Stimulated activated naive B cell treated with anti-CD40 and anti-IgM and Interleukin-4, amounts not matched to agents 10 μg/mL and 1 μg/mL and 100 μg/mL, for 72 hours (primary cell): ENCODE results near the gene SHROOM1.
A peak's percentile ranks its signal among the peaks of the same experiment; 100 is the strongest.
"Not testable (repeated sequence)": the region's sequence is repeated elsewhere in the genome, so short reads cannot be mapped to it uniquely, and the experiment has no call there.

Source experiments
- ATAC-seq, 2 donors: fragments of 150-1000 bp; cut with Tn5 transposase; replicated peaks; 2 replicates each; pipeline ENCODE4 v1.10.0; 2021; ENCODE audit warnings: moderate library complexity in 1 of 2
- DNase-seq: peaks from one replicate; pipeline ENCODE4 v3.0.0; 2021
- H3K27ac Mint-ChIP-seq: one replicate; pipeline ENCODE4 v1.8.0; 2022; ENCODE audit warnings: mild to moderate bottlenecking, mixed read lengths
- H3K27me3 Mint-ChIP-seq, 2 donors: one replicate each; pipeline ENCODE4 v1.8.0; 2022; ENCODE audit warnings: mixed read lengths in 2 of 2
- H3K36me3 Mint-ChIP-seq, 2 donors: one replicate each; pipeline ENCODE4 v1.8.0; 2022; ENCODE audit warnings: mixed read lengths in 2 of 2, mild to moderate bottlenecking in 1 of 2
- H3K4me1 Mint-ChIP-seq, 2 donors: one replicate each; pipeline ENCODE4 v1.8.0; 2022; ENCODE audit warnings: mixed read lengths in 2 of 2, mild to moderate bottlenecking in 1 of 2
- H3K4me3 Mint-ChIP-seq, 2 donors: one replicate each; pipeline ENCODE4 v1.8.0; 2022; ENCODE audit warnings: mild to moderate bottlenecking in 2 of 2, mixed read lengths in 2 of 2, moderate library complexity in 1 of 2
- H3K9me3 Mint-ChIP-seq, 2 donors: one replicate each; pipeline ENCODE4 v1.8.0; 2022; ENCODE audit warnings: mixed read lengths in 2 of 2, mild to moderate bottlenecking in 1 of 2

The SHROOM1 gene

GRCh38 chr5:132865668-132866341 is 35.4 kb upstream of the SHROOM1 start:
- ATAC-seq: peak; percentile 48 to 50
- H3K4me3 Mint-ChIP-seq: peak overlapping the region; percentile 96 to 99
- peaks cover 10 to 15% of the 10 kb centered on the region in 2 donors for H3K36me3 Mint-ChIP-seq
- no peak for DNase-seq
- H3K9me3 Mint-ChIP-seq: no peaks in the 10 kb centered on the region
- peak overlapping the region; percentile 99 for H3K27ac Mint-ChIP-seq
- no peaks in the 10 kb centered on the region for H3K27me3 Mint-ChIP-seq
- peaks cover 15 to 27% of the 10 kb centered on the region in 2 donors for H3K4me1 Mint-ChIP-seq

- Mint-ChIP-seq H3K36me3 (no peaks in the 10 kb centered on the region), H3K27ac (no peak overlapping the region), H3K9me3 (no peaks in the 10 kb centered on the region), H3K27me3 (peaks cover 7 to 16% of the 10 kb centered on the region in 2 donors), H3K4me3 (no peak overlapping the region), H3K4me1 (peaks cover 2 to 3% of the 10 kb centered on the region in 2 donors)
- ATAC-seq (no peak), DNase-seq (no peak)
Measured at GRCh38 chr5:132860742-132861141, 30.3 kb upstream of the SHROOM1 start.

GRCh38 chr5:132859889-132860437 is 29.5 kb upstream of the SHROOM1 start:
- no peak for DNase-seq
- Mint-ChIP-seq H3K9me3 (no peaks in the 10 kb centered on the region), H3K27ac (no peak overlapping the region), H3K36me3 (no peaks in the 10 kb centered on the region), H3K4me3 (no peak overlapping the region), H3K27me3 (peaks cover 12 to 20% of the 10 kb centered on the region in 2 donors), H3K4me1 (no peaks in the 10 kb centered on the region)
- ATAC-seq: no peak

- H3K4me1 Mint-ChIP-seq: no peaks in the 10 kb centered on the region
- no peak overlapping the region for H3K4me3 Mint-ChIP-seq
Measured at GRCh38 chr5:132856011-132856410, 25.6 kb upstream of the SHROOM1 start.

GRCh38 chr5:132854992-132855391 is 24.5 kb upstream of the SHROOM1 start:
- not testable (repeated sequence) for H3K4me3 Mint-ChIP-seq, H3K4me1 Mint-ChIP-seq, H3K27ac Mint-ChIP-seq, DNase-seq, H3K36me3 Mint-ChIP-seq, ATAC-seq, H3K9me3 Mint-ChIP-seq
- H3K27me3 Mint-ChIP-seq: peaks cover 18 to 20% of the 10 kb centered on the region in 2 donors

More at GRCh38 chr5:132856011-132856410, 25.6 kb upstream of the SHROOM1 start:
- ATAC-seq (no peak), DNase-seq (no peak)
- Mint-ChIP-seq H3K27ac (no peak overlapping the region), H3K36me3 (no peaks in the 10 kb centered on the region), H3K9me3 (no peaks in the 10 kb centered on the region), H3K27me3 (peaks cover 15 to 20% of the 10 kb centered on the region in 2 donors)

GRCh38 chr5:132854301-132854700 is 23.9 kb upstream of the SHROOM1 start:
- H3K4me1 Mint-ChIP-seq: no peaks in the 10 kb centered on the region
- H3K36me3 Mint-ChIP-seq: no peaks in the 10 kb centered on the region
- H3K9me3 Mint-ChIP-seq: no peaks in the 10 kb centered on the region
- DNase-seq: no peak
- H3K4me3 Mint-ChIP-seq: no peak overlapping the region
- no peak overlapping the region for H3K27ac Mint-ChIP-seq
- no peak for ATAC-seq
- peaks cover 20 to 22% of the 10 kb centered on the region in 2 donors for H3K27me3 Mint-ChIP-seq

- H3K9me3 Mint-ChIP-seq: no peaks in the 10 kb centered on the region
- no peak overlapping the region for H3K27ac Mint-ChIP-seq
- no peaks in the 10 kb centered on the region for H3K36me3 Mint-ChIP-seq
- ATAC-seq: no peak
- H3K4me3 Mint-ChIP-seq: no peak overlapping the region
- no peak for DNase-seq
- H3K27me3 Mint-ChIP-seq: peaks cover 20 to 22% of the 10 kb centered on the region in 2 donors
- no peaks in the 10 kb centered on the region for H3K4me1 Mint-ChIP-seq
Measured at GRCh38 chr5:132853790-132854189, 23.3 kb upstream of the SHROOM1 start.

- Mint-ChIP-seq H3K9me3 (no peaks in the 10 kb centered on the region), H3K27me3 (peaks cover 20 to 22% of the 10 kb centered on the region in 2 donors), H3K27ac (no peak overlapping the region), H3K4me1 (peaks cover 0 to 2% of the 10 kb centered on the region in 2 donors), H3K4me3 (no peak overlapping the region), H3K36me3 (no peaks in the 10 kb centered on the region)
- no peak for ATAC-seq
- DNase-seq: no peak
Measured at GRCh38 chr5:132853323-132853722, 22.9 kb upstream of the SHROOM1 start.

GRCh38 chr5:132850066-132850465 is 19.6 kb upstream of the SHROOM1 start:
- H3K27me3 Mint-ChIP-seq: peaks cover 0 to 10% of the 10 kb centered on the region in 2 donors

GRCh38 chr5:132849347-132849746 is 18.9 kb upstream of the SHROOM1 start:
- peaks cover 0 to 2% of the 10 kb centered on the region in 2 donors for H3K4me1 Mint-ChIP-seq
- H3K9me3 Mint-ChIP-seq: no peaks in the 10 kb centered on the region
- no peak for DNase-seq
- H3K27me3 Mint-ChIP-seq: peaks cover 0 to 10% of the 10 kb centered on the region in 2 donors
- H3K27ac Mint-ChIP-seq: no peak overlapping the region
- no peaks in the 10 kb centered on the region for H3K36me3 Mint-ChIP-seq
- no peak overlapping the region for H3K4me3 Mint-ChIP-seq
- no peak for ATAC-seq

More at GRCh38 chr5:132850066-132850465, 19.6 kb upstream of the SHROOM1 start:
- DNase-seq (no peak), ATAC-seq (no peak)
- Mint-ChIP-seq H3K9me3 (no peaks in the 10 kb centered on the region), H3K4me1 (peaks cover 0 to 2% of the 10 kb centered on the region in 2 donors), H3K27ac (no peak overlapping the region), H3K36me3 (no peaks in the 10 kb centered on the region), H3K4me3 (no peak overlapping the region)

GRCh38 chr5:132848270-132848669 is 17.8 kb upstream of the SHROOM1 start:
- no peaks in the 10 kb centered on the region for H3K36me3 Mint-ChIP-seq
- H3K9me3 Mint-ChIP-seq: no peaks in the 10 kb centered on the region
- no peak overlapping the region for H3K4me3 Mint-ChIP-seq
- peaks cover 0 to 2% of the 10 kb centered on the region in 2 donors for H3K4me1 Mint-ChIP-seq
- no peak for DNase-seq
- no peak overlapping the region for H3K27ac Mint-ChIP-seq
- peaks cover 0 to 10% of the 10 kb centered on the region in 2 donors for H3K27me3 Mint-ChIP-seq
- no peak for ATAC-seq

GRCh38 chr5:132841305-132841704 is 10.9 kb upstream of the SHROOM1 start:
- Mint-ChIP-seq H3K4me1 (peaks cover 0 to 2% of the 10 kb centered on the region in 2 donors), H3K36me3 (no peaks in the 10 kb centered on the region), H3K4me3 (no peak overlapping the region), H3K27me3 (no peaks in the 10 kb centered on the region), H3K27ac (no peak overlapping the region), H3K9me3 (no peaks in the 10 kb centered on the region)
- no peak for DNase-seq
- ATAC-seq: no peak

GRCh38 chr5:132840896-132841295 is 10.4 kb upstream of the SHROOM1 start:
- H3K27ac Mint-ChIP-seq: no peak overlapping the region
- H3K36me3 Mint-ChIP-seq: no peaks in the 10 kb centered on the region
- no peaks in the 10 kb centered on the region for H3K27me3 Mint-ChIP-seq
- no peaks in the 10 kb centered on the region for H3K9me3 Mint-ChIP-seq
- H3K4me1 Mint-ChIP-seq: peaks cover 0 to 2% of the 10 kb centered on the region in 2 donors
- no peak for DNase-seq
- H3K4me3 Mint-ChIP-seq: no peak overlapping the region
- ATAC-seq: no peak

GRCh38 chr5:132840313-132840712 is 9.9 kb upstream of the SHROOM1 start:
- Mint-ChIP-seq H3K4me1 (peaks cover 0 to 2% of the 10 kb centered on the region in 2 donors), H3K27ac (no peak overlapping the region), H3K9me3 (no peaks in the 10 kb centered on the region), H3K36me3 (no peaks in the 10 kb centered on the region), H3K4me3 (no peak overlapping the region), H3K27me3 (no peaks in the 10 kb centered on the region)
- ATAC-seq (no peak), DNase-seq (no peak)
